ENCODE data around the gene GSG1.
"Not testable (repeated sequence)": the region's sequence is repeated elsewhere in the genome, so short reads cannot be mapped to it uniquely, and the experiment has no call there.

The GSG1 gene

GRCh38 chr12:13071305-13072280 lies 31.9 kb downstream of the GSG1 start:
- TF ChIP-seq EZH2 (IDR thresholded peaks at IDR 0.05): no peak
- TF ChIP-seq FOXP2 (optimal IDR thresholded peaks at IDR 0.05; ENCODE audit: control extremely low read depth, extremely low read length, insufficient read depth): no peak
- TF ChIP-seq POLR2AphosphoS5 (IDR thresholded peaks at IDR 0.05; ENCODE audit: borderline replicate concordance, low read depth, low read length): no peak
- no peak overlapping the region for H3K9ac ChIP-seq (ENCODE audit: insufficient read length)
- no peaks in the 10 kb centered on the region for H3K9me3 ChIP-seq (ENCODE audit: low read depth, low read length)
- no peak for DNase-seq (ENCODE audit: low read depth, low spot score)
- H3K4me3 ChIP-seq: no peak overlapping the region
- H3K27ac ChIP-seq: no peak overlapping the region
- H3K36me3 ChIP-seq (ENCODE audit: insufficient read depth, low read length): peaks cover 9% of the 10 kb centered on the region; the same call in 1 of the 2 replicates

- Histone ChIP-seq H3K4me3 (no peak overlapping the region), H3K27ac (no peak overlapping the region), H3K9me3 (ENCODE audit: low read depth, low read length) (no peaks in the 10 kb centered on the region), H3K36me3 (ENCODE audit: insufficient read depth, low read length) (peaks cover 4% of the 10 kb centered on the region; the same call in 1 of the 2 replicates), H3K9ac (ENCODE audit: insufficient read length) (no peak overlapping the region)
- no peak for DNase-seq (ENCODE audit: low read depth, low spot score)
- no peak for TF ChIP-seq EZH2 (IDR thresholded peaks at IDR 0.05)
- TF ChIP-seq FOXP2 (optimal IDR thresholded peaks at IDR 0.05; ENCODE audit: control extremely low read depth, extremely low read length, insufficient read depth): no peak
- TF ChIP-seq POLR2AphosphoS5 (IDR thresholded peaks at IDR 0.05; ENCODE audit: borderline replicate concordance, low read depth, low read length): no peak
Observed at GRCh38 chr12:13069380-13069779, 34.1 kb downstream of the GSG1 start.

- Histone ChIP-seq H3K27ac (no peak overlapping the region), H3K36me3 (ENCODE audit: insufficient read depth, low read length) (peaks cover 4% of the 10 kb centered on the region; the same call in 1 of the 2 replicates)
Observed at GRCh38 chr12:13067322-13067721, 36.1 kb downstream of the GSG1 start.

GRCh38 chr12:13066459-13066858 lies 37.0 kb downstream of the GSG1 start:
- DNase-seq (ENCODE audit: low read depth, low spot score): no peak
- Histone ChIP-seq H3K9ac (ENCODE audit: insufficient read length) (no peak overlapping the region), H3K27ac (no peak overlapping the region), H3K36me3 (ENCODE audit: insufficient read depth, low read length) (peaks cover 11% of the 10 kb centered on the region), H3K9me3 (ENCODE audit: low read depth, low read length) (no peaks in the 10 kb centered on the region), H3K4me3 (no peak overlapping the region)
- TF ChIP-seq EZH2 (IDR thresholded peaks at IDR 0.05): no peak
- TF ChIP-seq POLR2AphosphoS5 (IDR thresholded peaks at IDR 0.05; ENCODE audit: borderline replicate concordance, low read depth, low read length): no peak
- no peak for TF ChIP-seq FOXP2 (optimal IDR thresholded peaks at IDR 0.05; ENCODE audit: control extremely low read depth, extremely low read length, insufficient read depth)

More at GRCh38 chr12:13067322-13067721, 36.1 kb downstream of the GSG1 start:
- H3K4me3 ChIP-seq: no peak overlapping the region
- TF ChIP-seq POLR2AphosphoS5 (IDR thresholded peaks at IDR 0.05; ENCODE audit: borderline replicate concordance, low read depth, low read length) (no peak), EZH2 (IDR thresholded peaks at IDR 0.05) (no peak), FOXP2 (optimal IDR thresholded peaks at IDR 0.05; ENCODE audit: control extremely low read depth, extremely low read length, insufficient read depth) (no peak)
- H3K9ac ChIP-seq (ENCODE audit: insufficient read length): no peak overlapping the region
- H3K9me3 ChIP-seq (ENCODE audit: low read depth, low read length): no peaks in the 10 kb centered on the region
- no peak for DNase-seq (ENCODE audit: low read depth, low spot score)

- Histone ChIP-seq H3K9ac (ENCODE audit: insufficient read length) (no peak overlapping the region), H3K9me3 (ENCODE audit: low read depth, low read length) (no peaks in the 10 kb centered on the region), H3K27ac (no peak overlapping the region), H3K36me3 (ENCODE audit: insufficient read depth, low read length) (peaks cover 12% of the 10 kb centered on the region), H3K4me3 (no peak overlapping the region)
- TF ChIP-seq EZH2 (IDR thresholded peaks at IDR 0.05): no peak
- no peak for TF ChIP-seq POLR2AphosphoS5 (IDR thresholded peaks at IDR 0.05; ENCODE audit: borderline replicate concordance, low read depth, low read length)
- no peak for TF ChIP-seq FOXP2 (optimal IDR thresholded peaks at IDR 0.05; ENCODE audit: control extremely low read depth, extremely low read length, insufficient read depth)
- no peak for DNase-seq (ENCODE audit: low read depth, low spot score)
Observed at GRCh38 chr12:13066014-13066413, 37.5 kb downstream of the GSG1 start.

- Histone ChIP-seq H3K9me3 (ENCODE audit: low read depth, low read length) (no peaks in the 10 kb centered on the region), H3K4me3 (no peak overlapping the region), H3K9ac (ENCODE audit: insufficient read length) (no peak overlapping the region), H3K36me3 (ENCODE audit: insufficient read depth, low read length) (peaks cover 16% of the 10 kb centered on the region), H3K27ac (no peak overlapping the region)
- no peak for DNase-seq (ENCODE audit: low read depth, low spot score)
- no peak for TF ChIP-seq EZH2 (IDR thresholded peaks at IDR 0.05)
- TF ChIP-seq POLR2AphosphoS5 (IDR thresholded peaks at IDR 0.05; ENCODE audit: borderline replicate concordance, low read depth, low read length): no peak
- no peak for TF ChIP-seq FOXP2 (optimal IDR thresholded peaks at IDR 0.05; ENCODE audit: control extremely low read depth, extremely low read length, insufficient read depth)
Observed at GRCh38 chr12:13062669-13063068, 40.8 kb downstream of the GSG1 start.

GRCh38 chr12:13061377-13061776 lies 42.1 kb downstream of the GSG1 start:
- H3K36me3 ChIP-seq (ENCODE audit: insufficient read depth, low read length): peaks cover 16% of the 10 kb centered on the region
- no peaks in the 10 kb centered on the region for H3K9me3 ChIP-seq (ENCODE audit: low read depth, low read length)
- H3K4me3 ChIP-seq: no peak overlapping the region
- DNase-seq (ENCODE audit: low read depth, low spot score): no peak
- TF ChIP-seq FOXP2 (optimal IDR thresholded peaks at IDR 0.05; ENCODE audit: control extremely low read depth, extremely low read length, insufficient read depth) (no peak), POLR2AphosphoS5 (IDR thresholded peaks at IDR 0.05; ENCODE audit: borderline replicate concordance, low read depth, low read length) (no peak), EZH2 (IDR thresholded peaks at IDR 0.05) (no peak)
- no peak overlapping the region for H3K9ac ChIP-seq (ENCODE audit: insufficient read length)
- no peak overlapping the region for H3K27ac ChIP-seq

- no peak for DNase-seq (ENCODE audit: low read depth, low spot score)
- TF ChIP-seq FOXP2 (optimal IDR thresholded peaks at IDR 0.05; ENCODE audit: control extremely low read depth, extremely low read length, insufficient read depth): no peak
- TF ChIP-seq POLR2AphosphoS5 (IDR thresholded peaks at IDR 0.05; ENCODE audit: borderline replicate concordance, low read depth, low read length): no peak
- no peak for TF ChIP-seq EZH2 (IDR thresholded peaks at IDR 0.05)
- Histone ChIP-seq H3K4me3 (no peak overlapping the region), H3K9ac (ENCODE audit: insufficient read length) (no peak overlapping the region), H3K36me3 (ENCODE audit: insufficient read depth, low read length) (peaks cover 16% of the 10 kb centered on the region), H3K9me3 (ENCODE audit: low read depth, low read length) (no peaks in the 10 kb centered on the region), H3K27ac (no peak overlapping the region)
Observed at GRCh38 chr12:13060581-13060980, 42.9 kb downstream of the GSG1 start.

GRCh38 chr12:13053617-13054016 lies 49.9 kb downstream of the GSG1 start:
- H3K9ac ChIP-seq (ENCODE audit: insufficient read length); H3K9me3 ChIP-seq (ENCODE audit: low read depth, low read length); H3K4me3 ChIP-seq; DNase-seq (ENCODE audit: low read depth, low spot score); H3K36me3 ChIP-seq (ENCODE audit: insufficient read depth, low read length); H3K27ac ChIP-seq: not testable (repeated sequence)
